GM12873 (cell line): Measurements from ENCODE around the gene MACF1.

Experiments
- CTCF ChIP-seq: IDR thresholded peaks from 2 replicates; pipeline ENCODE4 v1.5.1; 2012; ENCODE audit warnings: low read depth, mild to moderate bottlenecking, moderate library complexity, low read length, control low read depth; ENCODE audit not compliant: insufficient read depth; ENCODE audit errors: missing control alignments

Gene MACF1

GRCh38 chr1:39213511-39214002 lies 9.1 kb downstream of the MACF1 start:
- no peak for TF ChIP-seq CTCF

- no peak for TF ChIP-seq CTCF
These were observed 9.7 kb downstream of the MACF1 start for GRCh38 chr1:39214021-39214713.

GRCh38 chr1:39214714-39214997 lies 10.2 kb downstream of the MACF1 start:
- TF ChIP-seq CTCF = no peak

GRCh38 chr1:39214998-39215873 lies 10.7 kb downstream of the MACF1 start:
- no peak for TF ChIP-seq CTCF

GRCh38 chr1:39216771-39217170 lies 12.3 kb downstream of the MACF1 start:
- no peak for TF ChIP-seq CTCF

GRCh38 chr1:39220891-39221870 lies 16.7 kb downstream of the MACF1 start:
- no peak for TF ChIP-seq CTCF
